Adrenal gland (tissue), 12 donors: ENCODE results near the gene SCYGR8. TPM values are rescaled to one million over a fixed set of nuclear protein-coding genes. Genes with fewer than 3 reads are reported as not detected.
"Not testable (repeated sequence)": the region's sequence is repeated elsewhere in the genome, so short reads cannot be mapped to it uniquely, and the experiment has no call there.

Source experiments
- DNase-seq, 7 donors: peaks; one replicate each; pipeline ENCODE4 v3.0.0-alpha.2; 2019 to 2020
- H3K27ac ChIP-seq, 5 donors: fragments of 200-600 bp; sonication (generic) in 4 of 5; 1 replicate in 3 of 5; 2 replicates in 2 of 5; pipeline versions ENCODE4 v1.5.1 to v1.8.0; 2016 to 2020; ENCODE audit warnings: mild to moderate bottlenecking in 1 of 5
- H3K27me3 ChIP-seq: fragments of 200-600 bp; 2 replicates; pipeline ENCODE4 v1.8.0; 2021
- H3K36me3 ChIP-seq, 2 donors: fragments of 200-600 bp; replicated peaks in 1 of 2; 1 replicate in 1 of 2; 2 replicates in 1 of 2; pipeline versions ENCODE4 v1.5.1 to v1.8.0; 2018 to 2022
- H3K4me1 ChIP-seq, 2 donors: fragments of 200-600 bp; replicated peaks in 1 of 2; 1 replicate in 1 of 2; 2 replicates in 1 of 2; pipeline versions ENCODE4 v1.5.1 to v1.8.0; 2018 to 2021
- H3K4me3 ChIP-seq, 4 donors: fragments of 200-600 bp; sonication (generic) in 3 of 4; one replicate each; pipeline ENCODE4 v1.5.1; 2016 to 2018
- H3K9me3 ChIP-seq, 3 donors: fragments of 200-600 bp; sonication (generic) in 1 of 3; replicated peaks in 1 of 3; 1 replicate in 2 of 3; 2 replicates in 1 of 3; pipeline versions ENCODE4 v1.5.1 to v1.8.0; 2016 to 2021
- CTCF ChIP-seq, 6 experiments: fragments of 450-650 bp in 4 of 6; fragments of 200-600 bp in 2 of 6; sonication (generic) in 1 of 6; IDR thresholded peaks; 1 replicate in 5 of 6; 2 replicates in 1 of 6; pipeline versions ENCODE4 v1.5.1 to v1.8.0; 2016 to 2021; ENCODE audit warnings: antibody characterized with exemption in 6 of 6, mild to moderate bottlenecking in 2 of 6, moderate library complexity in 1 of 6
- POLR2A ChIP-seq, 2 donors: fragments of 450-650 bp; IDR thresholded peaks; one replicate each; pipeline ENCODE4 v1.6.1; 2017; ENCODE audit warnings: antibody characterized with exemption in 2 of 2, mild to moderate bottlenecking in 2 of 2, moderate library complexity in 1 of 2
- WGBS, 4 donors: extraction: QIAGEN DNeasy Blood & Tissue Kit in 2 of 4; methylation state at CpG; one replicate each; pipeline versions ENCODE4 v1.1.5 to v1.1.7; 2013 to 2017; 5-methylcytosine and 5-hydroxymethylcytosine counted together
- intact Hi-C, 2 donors: fragments of 100-400 bp; cut with DNase I; formaldehyde crosslinking; loops; one replicate each; pipeline versions ENCODE4 v1.14.1 to v1.15.0; 2022 to 2023
- polyA plus RNA-seq, 3 donors: library from polyadenylated mRNA; stranded (reverse); fragments of 200-250 nt in 2 of 3; fragments of 350-450 nt in 1 of 3; fragmentation: Illumina TruSeq in 1 of 3; extraction: RNeasy Lipid Tissue Mini Kit (QIAGEN cat#74804) in 1 of 3; gene quantifications; one replicate each; pipeline ENCODE4 v1.2.3, GENCODE V29; 2013 to 2014
- total RNA-seq, 9 donors: library from RNA; depleted of rRNA in 4 of 9; stranded (reverse); fragments of >200 nt in 4 of 9; fragments of 120-200 nt in 1 of 9; fragmentation: NEBNext Ultra II Directional in 1 of 9; extraction: Animal tissue kit (Norgen Biotek cat#: 25700) in 1 of 9; gene quantifications; one replicate each; pipeline versions ENCODE4 v1.1.0 to v1.2.4, GENCODE V29; 2013 to 2023
- donor health status: healthy with polysubstance abuse.
- donor health status: Bipolar disorder and iron deficiency.
- donor health status: DM: yes; HTN: yes; CAD: no.
- donor health status: DM: no; HTN: no; CAD: no.
- donor health status: DM: no; HTN: no; CAD: no.
- donor health status: DM: yes; HTN: yes; CAD: no.

Gene SCYGR8
- total and polyA plus RNA-seq, 12 donors, result not detected

- intact Hi-C loops, result no loop called here
- 81 to 94% (median 91%) methylated on average over 4 of the region's 4 CpGs for WGBS, 4 donors
- Histone ChIP-seq H3K36me3 (no peaks in the 10 kb centered on the region), H3K9me3 (no peaks in the 10 kb centered on the region), H3K4me3 (no peak overlapping the region), H3K27me3 (no peaks in the 10 kb centered on the region), H3K27ac (no peak overlapping the region), H3K4me1 (peaks cover 0 to 7% of the 10 kb centered on the region in 2 donors)
- no peak for TF ChIP-seq CTCF (IDR thresholded peaks at IDR 0.05)
- TF ChIP-seq POLR2A (IDR thresholded peaks at IDR 0.05), result no peak
- DNase-seq, result no peak
Observed at GRCh38 chr2:227720680-227721079, 25.0 kb upstream of the SCYGR8 start.

GRCh38 chr2:227722821-227723220 lies 22.9 kb upstream of the SCYGR8 start:
- H3K36me3 ChIP-seq, H3K27me3 ChIP-seq, H3K4me1 ChIP-seq, DNase-seq, H3K27ac ChIP-seq, H3K9me3 ChIP-seq, H3K4me3 ChIP-seq, intact Hi-C loops: not testable (repeated sequence)
- 74 to 89% (median 77%) methylated on average over 7 of the region's 7 CpGs for WGBS, 4 donors

- Histone ChIP-seq H3K36me3 (no peaks in the 10 kb centered on the region), H3K27ac (no peak within 1 kb of the TSS), H3K9me3 (no peaks in the 10 kb centered on the region), H3K27me3 (peaks cover 5% of the 10 kb centered on the region), H3K4me3 (no peak within 1 kb of the TSS), H3K4me1 (no peaks in the 10 kb centered on the region)
- DNase-seq, result no peak
- TF ChIP-seq POLR2A (IDR thresholded peaks at IDR 0.05) (no peak), CTCF (IDR thresholded peaks at IDR 0.05) (no peak)
- intact Hi-C loops, result no loop called here
- 77 to 91% (median 88%) methylated on average over 3 to 15 of the region's 15 CpGs for WGBS, 4 donors
Observed at GRCh38 chr2:227724394-227725039, 21.2 kb upstream of the SCYGR8 start, which contains the start of gene SCYGR6. Gene SCYGR6, minus strand, starts transcription at chr2:227724757. Its CDS starts 0 bp downstream, at chr2:227724757.

GRCh38 chr2:227728035-227728434 lies 17.7 kb upstream of the SCYGR8 start, which contains the start of gene SCYGR7:
Gene SCYGR7, plus strand, starts transcription at chr2:227728335. Its CDS starts 0 bp downstream, at chr2:227728335.
- Histone ChIP-seq H3K9me3 (no peaks in the 10 kb centered on the region), H3K27me3 (peaks cover 5% of the 10 kb centered on the region), H3K27ac (no peak within 1 kb of the TSS), H3K4me3 (no peak within 1 kb of the TSS), H3K36me3 (no peaks in the 10 kb centered on the region), H3K4me1 (no peaks in the 10 kb centered on the region)
- TF ChIP-seq CTCF (IDR thresholded peaks at IDR 0.05), result no peak
- TF ChIP-seq POLR2A (IDR thresholded peaks at IDR 0.05), result no peak
- DNase-seq, result no peak
- WGBS, 4 donors, result 86 to 93% (median 89%) methylated on average over 2 to 5 of the region's 5 CpGs
- intact Hi-C loops, result no loop called here

- H3K27ac ChIP-seq, result no peak overlapping the region
- H3K27me3 ChIP-seq, result no peaks in the 10 kb centered on the region
- H3K4me1 ChIP-seq, result no peaks in the 10 kb centered on the region
- no peak overlapping the region for H3K4me3 ChIP-seq
- H3K36me3 ChIP-seq, result no peaks in the 10 kb centered on the region
- DNase-seq, result no peak
- H3K9me3 ChIP-seq, result no peaks in the 10 kb centered on the region
- 81 to 86% (median 83%) methylated on average over 14 of the region's 14 CpGs for WGBS, 4 donors
- no peak for TF ChIP-seq CTCF (IDR thresholded peaks at IDR 0.05)
- TF ChIP-seq POLR2A (IDR thresholded peaks at IDR 0.05), result no peak
- intact Hi-C loops, result no loop called here
Observed at GRCh38 chr2:227739351-227739750, 6.3 kb upstream of the SCYGR8 start.

GRCh38 chr2:227740705-227741104 lies 5.0 kb upstream of the SCYGR8 start:
- H3K36me3 ChIP-seq, H3K4me3 ChIP-seq, intact Hi-C loops, H3K27me3 ChIP-seq, H3K9me3 ChIP-seq, H3K4me1 ChIP-seq, H3K27ac ChIP-seq: not testable (repeated sequence)
- 69 to 77% (median 72%) methylated on average over 7 of the region's 7 CpGs for WGBS, 4 donors
- peak in 1 of 7 donors; percentile 24 for DNase-seq
